ENCODE measurements around the gene THAP11.

DNA sequence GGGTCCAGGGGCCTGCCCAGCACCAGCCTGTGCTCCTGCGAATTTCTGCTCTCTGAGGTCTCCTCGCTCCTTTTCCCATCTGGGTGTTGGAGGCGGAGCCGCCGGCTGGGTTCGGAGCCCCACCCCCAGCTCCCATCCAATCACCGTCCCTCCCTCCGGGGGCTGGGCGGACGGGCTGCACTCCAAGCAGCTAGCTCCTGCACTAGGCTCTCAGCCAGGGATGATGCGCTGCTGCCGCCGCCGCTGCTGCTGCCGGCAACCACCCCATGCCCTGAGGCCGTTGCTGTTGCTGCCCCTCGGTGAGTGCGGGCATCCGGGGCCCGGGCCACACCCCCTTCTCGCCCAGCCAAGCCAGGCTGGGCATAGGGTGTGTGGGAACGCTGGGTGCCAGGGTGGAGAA lies 42.6 kb downstream of the THAP11 start, which contains the start of gene NRN1L:
- TF ChIP-seq POLR2AphosphoS5 (IDR thresholded peaks at IDR 0.05; ENCODE audit: low read depth, low read length): no peak
- no peak for TF ChIP-seq POLR2A (IDR thresholded peaks at IDR 0.05; ENCODE audit: low read depth, low read length)
- TF ChIP-seq POU2F2 (IDR thresholded peaks at IDR 0.05; ENCODE audit: low read depth, low read length): no peak
- TF ChIP-seq TAF1 (IDR thresholded peaks at IDR 0.05; ENCODE audit: low read depth, low read length): no peak
- no peak for TF ChIP-seq SPI1 (IDR thresholded peaks at IDR 0.05; ENCODE audit: low read depth, low read length)
